HepG2 (cell line): ENCODE data around the gene RING1. TPM values are rescaled to one million over a fixed set of nuclear protein-coding genes. Genes with fewer than 3 reads are reported as not detected.

Experiments used
- ARID2 ChIP-seq: sonication (generic); formaldehyde crosslinking; IDR thresholded peaks from 2 replicates; pipeline ENCODE4 v1.8.1; 2022; ENCODE audit warnings: mild to moderate bottlenecking, missing genetic modification reagents, borderline replicate concordance
- ATAD3A ChIP-seq: sonication (generic); formaldehyde crosslinking; IDR thresholded peaks from 2 replicates; pipeline ENCODE4 v1.4.0; 2020; ENCODE audit warnings: missing genetic modification reagents
- BORCS8-MEF2B ChIP-seq: sonication (generic); formaldehyde crosslinking; IDR thresholded peaks from 2 replicates; pipeline ENCODE4 v1.8.0; 2022; ENCODE audit warnings: mild to moderate bottlenecking, missing genetic modification reagents
- ELF1 ChIP-seq: sonication (generic); formaldehyde crosslinking; IDR thresholded peaks from 2 replicates; pipeline ENCODE4 v1.4.0; 2020; ENCODE audit warnings: missing genetic modification reagents
- NPAS2 ChIP-seq: sonication (generic); formaldehyde crosslinking; IDR thresholded peaks from 2 replicates; pipeline ENCODE4 v1.8.0; 2022; ENCODE audit warnings: mild to moderate bottlenecking, missing genetic modification reagents, borderline replicate concordance
- NR2F6 ChIP-seq, 2 experiments: IDR thresholded peaks; 2 replicates each; pipeline ENCODE4 v1.6.1; 2016; ENCODE audit warnings: antibody characterized with exemption in 1 of 2, mild to moderate bottlenecking in 1 of 2
- ONECUT2 ChIP-seq: sonication (generic); formaldehyde crosslinking; IDR thresholded peaks from 2 replicates; pipeline ENCODE4 v1.4.0; 2020; ENCODE audit warnings: missing genetic modification reagents
- PHF21A ChIP-seq: sonication (generic); formaldehyde crosslinking; IDR thresholded peaks from 2 replicates; pipeline ENCODE4 v1.5.0; 2020; ENCODE audit warnings: mild to moderate bottlenecking, missing genetic modification reagents
- POLR2G ChIP-seq: fragments of 200-400 bp; formaldehyde crosslinking; IDR thresholded peaks from 2 replicates; pipeline ENCODE4 v1.6.1; 2018; ENCODE audit warnings: mild to moderate bottlenecking, low read depth, low read length, moderate library complexity
- SMAD1 ChIP-seq: sonication (generic); formaldehyde crosslinking; IDR thresholded peaks from 2 replicates; pipeline ENCODE4 v1.4.0; 2020; ENCODE audit warnings: missing genetic modification reagents, low read depth, mild to moderate bottlenecking, borderline replicate concordance
- SMC3 ChIP-seq: IDR thresholded peaks from 2 replicates; pipeline ENCODE4 v1.6.1; 2011; ENCODE audit warnings: low read length, improper control_type of control experiment
- ZFP1 ChIP-seq: IDR thresholded peaks from 2 replicates; pipeline ENCODE4 v1.6.1; 2016
- ZFX ChIP-seq: sonication (generic); formaldehyde crosslinking; IDR thresholded peaks from 2 replicates; pipeline ENCODE4 v1.4.0; 2020; ENCODE audit warnings: mild to moderate bottlenecking, low read depth, missing genetic modification reagents, moderate library complexity
- ZNF207 ChIP-seq: fragments of 450-650 bp; IDR thresholded peaks from 2 replicates; pipeline ENCODE4 v1.6.1; 2016; ENCODE audit warnings: antibody characterized with exemption, borderline replicate concordance
- ZNF235 ChIP-seq: sonication (generic); formaldehyde crosslinking; IDR thresholded peaks from 2 replicates; pipeline ENCODE4 v1.8.1; 2023; ENCODE audit warnings: mild to moderate bottlenecking, missing genetic modification reagents, borderline replicate concordance
- ZNF34 ChIP-seq: sonication (generic); formaldehyde crosslinking; IDR thresholded peaks from 2 replicates; pipeline ENCODE4 v1.4.0; 2020; ENCODE audit warnings: mild to moderate bottlenecking, missing genetic modification reagents, borderline replicate concordance
- ZNF563 ChIP-seq: sonication (generic); formaldehyde crosslinking; IDR thresholded peaks from 2 replicates; pipeline ENCODE4 v1.8.0; 2022; ENCODE audit warnings: mild to moderate bottlenecking, moderate library complexity, missing genetic modification reagents
- ZNF569 ChIP-seq: sonication (generic); formaldehyde crosslinking; IDR thresholded peaks from 2 replicates; pipeline ENCODE4 v1.5.0; 2020; ENCODE audit warnings: mild to moderate bottlenecking, missing genetic modification reagents, moderate library complexity, borderline replicate concordance
- ZNF577 ChIP-seq: sonication (generic); formaldehyde crosslinking; IDR thresholded peaks from 2 replicates; pipeline ENCODE4 v1.4.0; 2020; ENCODE audit warnings: mild to moderate bottlenecking, low read depth, missing genetic modification reagents, borderline replicate concordance
- ZNF839 ChIP-seq: sonication (generic); formaldehyde crosslinking; IDR thresholded peaks from 2 replicates; pipeline ENCODE4 v1.4.0; 2020; ENCODE audit warnings: missing genetic modification reagents, mild to moderate bottlenecking, borderline replicate concordance
- ZNF878 ChIP-seq: sonication (generic); formaldehyde crosslinking; IDR thresholded peaks from 2 replicates; pipeline ENCODE4 v1.8.1; 2023; ENCODE audit warnings: mild to moderate bottlenecking, missing genetic modification reagents, moderate library complexity
- ZNF891 ChIP-seq: sonication (generic); formaldehyde crosslinking; IDR thresholded peaks from 2 replicates; pipeline ENCODE4 v1.5.0; 2020; ENCODE audit warnings: mild to moderate bottlenecking, missing genetic modification reagents
- ZSCAN25 ChIP-seq: sonication (generic); formaldehyde crosslinking; IDR thresholded peaks from 2 replicates; pipeline ENCODE4 v1.8.0; 2022; ENCODE audit warnings: mild to moderate bottlenecking, missing genetic modification reagents
- polyA plus RNA-seq, 8 experiments: library from polyadenylated mRNA; depleted of rRNA in 3 of 8; stranded (reverse) in 7 of 8; unstranded in 1 of 8; fragments of >200 nt; fragmentation: Illumina TruSeq in 4 of 8; extraction: Trizol in 4 of 8; gene quantifications; 2 replicates each; pipeline versions ENCODE4 v1.2.1 to v1.2.3, GENCODE V29; 2011 to 2016; ENCODE audit warnings: low read depth in 4 of 8, missing spikeins in 1 of 8, mixed read lengths in 1 of 8; ENCODE audit not compliant: insufficient read depth in 1 of 8
- total RNA-seq, 5 experiments: library from RNA; depleted of rRNA; stranded (reverse); fragments of >200 nt; fragmentation: Illumina TruSeq; extraction: Trizol; gene quantifications; 2 replicates each; pipeline ENCODE4 v1.2.3, GENCODE V29; 2016; ENCODE audit warnings: low read depth in 1 of 5
- TF ChIP-seq, protein P1 (sequence below): sonication (generic); formaldehyde crosslinking; IDR thresholded peaks from 2 replicates; pipeline ENCODE4 v1.5.1; 2020; ENCODE audit warnings: missing genetic modification reagents, mild to moderate bottlenecking, borderline replicate concordance
- TF ChIP-seq, protein P2 (sequence below): fragments of 450-650 bp; IDR thresholded peaks from 2 replicates; pipeline ENCODE4 v1.6.1; 2017
- TF ChIP-seq, protein P3 (sequence below): sonication (generic); formaldehyde crosslinking; IDR thresholded peaks from 2 replicates; pipeline ENCODE4 v1.5.0; 2020; ENCODE audit warnings: missing genetic modification reagents

The RING1 gene
- total and polyA plus RNA-seq, 2 of the 13 experiments (the other 11 are each of a cell fraction or from before 2014, with no cell fraction given) = 23.9 to 33.6 TPM

DNA sequence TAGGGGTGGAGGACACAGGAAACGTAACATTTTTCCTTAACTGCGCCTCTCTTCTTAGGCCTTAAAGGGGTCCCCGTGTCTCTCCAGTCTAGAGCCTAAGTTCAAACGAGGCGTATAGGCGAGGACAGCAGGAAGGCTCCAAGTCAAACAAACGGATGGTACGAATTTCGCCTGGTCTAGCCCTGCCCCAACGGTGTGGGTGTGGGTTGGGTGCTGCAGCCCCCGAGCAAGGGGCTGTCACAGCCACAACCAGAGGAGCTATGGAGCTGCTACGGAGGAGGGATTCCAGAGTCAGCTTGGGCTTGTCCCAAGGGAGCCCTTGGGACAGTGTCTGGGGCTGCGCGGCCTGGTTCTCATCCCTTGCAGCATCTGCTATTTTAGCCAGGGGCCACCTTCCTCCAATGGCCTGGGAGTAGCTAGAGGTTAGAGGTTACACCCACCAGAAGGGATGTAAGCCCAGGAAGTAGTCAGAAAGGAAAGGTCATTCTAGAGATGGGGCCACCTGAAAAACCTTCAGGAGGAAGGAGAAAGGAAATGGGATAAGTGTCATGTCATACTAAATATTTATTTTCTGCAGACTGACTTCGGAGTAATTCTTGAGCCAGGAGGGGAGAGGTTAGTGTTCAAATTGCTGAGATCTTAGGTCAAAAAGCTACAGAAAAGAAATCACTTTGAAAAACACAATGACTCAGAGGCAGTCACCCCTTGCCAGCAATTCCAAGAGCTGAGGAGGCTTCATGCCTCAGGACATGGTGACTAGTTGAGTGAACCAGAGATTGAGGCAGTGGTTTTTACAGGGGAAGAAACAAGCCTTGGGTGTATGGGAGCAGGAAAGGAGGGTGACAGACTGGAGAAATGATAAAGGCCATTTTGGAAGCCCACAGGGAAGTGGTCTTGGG, 41.7 kb downstream of the RING1 start (continued):
- TF ChIP-seq, protein P1, sequence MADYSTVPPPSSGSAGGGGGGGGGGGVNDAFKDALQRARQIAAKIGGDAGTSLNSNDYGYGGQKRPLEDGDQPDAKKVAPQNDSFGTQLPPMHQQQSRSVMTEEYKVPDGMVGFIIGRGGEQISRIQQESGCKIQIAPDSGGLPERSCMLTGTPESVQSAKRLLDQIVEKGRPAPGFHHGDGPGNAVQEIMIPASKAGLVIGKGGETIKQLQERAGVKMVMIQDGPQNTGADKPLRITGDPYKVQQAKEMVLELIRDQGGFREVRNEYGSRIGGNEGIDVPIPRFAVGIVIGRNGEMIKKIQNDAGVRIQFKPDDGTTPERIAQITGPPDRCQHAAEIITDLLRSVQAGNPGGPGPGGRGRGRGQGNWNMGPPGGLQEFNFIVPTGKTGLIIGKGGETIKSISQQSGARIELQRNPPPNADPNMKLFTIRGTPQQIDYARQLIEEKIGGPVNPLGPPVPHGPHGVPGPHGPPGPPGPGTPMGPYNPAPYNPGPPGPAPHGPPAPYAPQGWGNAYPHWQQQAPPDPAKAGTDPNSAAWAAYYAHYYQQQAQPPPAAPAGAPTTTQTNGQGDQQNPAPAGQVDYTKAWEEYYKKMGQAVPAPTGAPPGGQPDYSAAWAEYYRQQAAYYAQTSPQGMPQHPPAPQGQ = 0 out of 2 replicates have a peak, but pooled peaks have one; percentile 32
- TF ChIP-seq ZNF878 (CRISPR knock-in tag) (no peak), ONECUT2 (CRISPR knock-in tag) (no peak), NPAS2 (no peak), ZNF207 (no peak), ATAD3A (CRISPR knock-in tag) (no peak), POLR2G (no peak), ELF1 (CRISPR knock-in tag) (0 out of 2 replicates have a peak, but pooled peaks have one; percentile 1), SMAD1 (CRISPR knock-in tag) (no peak), ZNF839 (CRISPR knock-in tag) (peak; percentile 81; the same call in 1 of the 2 replicates), ZNF563 (0 out of 2 replicates have a peak, but pooled peaks have one; percentile 15), ARID2 (CRISPR knock-in tag) (no peak; the same call in 1 of the 2 replicates), ZFX (CRISPR knock-in tag) (no peak), NR2F6 (IDR thresholded peaks at IDR 0.05) (no peak), NR2F6 (CRISPR knock-in tag; IDR thresholded peaks at IDR 0.05) (no peak), ZSCAN25 (peak; percentile 35; the same call in 1 of the 2 replicates), ZFP1 (CRISPR knock-in tag) (no peak), SMC3 (no peak), ZNF891 (no peak), ZNF569 (CRISPR knock-in tag) (no peak), BORCS8-MEF2B (peak; percentile 10; the same call in 1 of the 2 replicates), ZNF235 (no peak), ZNF577 (no peak), ZNF34 (no peak), PHF21A (CRISPR knock-in tag) (no peak; the same call in 1 of the 2 replicates)
- TF ChIP-seq, protein P2, sequence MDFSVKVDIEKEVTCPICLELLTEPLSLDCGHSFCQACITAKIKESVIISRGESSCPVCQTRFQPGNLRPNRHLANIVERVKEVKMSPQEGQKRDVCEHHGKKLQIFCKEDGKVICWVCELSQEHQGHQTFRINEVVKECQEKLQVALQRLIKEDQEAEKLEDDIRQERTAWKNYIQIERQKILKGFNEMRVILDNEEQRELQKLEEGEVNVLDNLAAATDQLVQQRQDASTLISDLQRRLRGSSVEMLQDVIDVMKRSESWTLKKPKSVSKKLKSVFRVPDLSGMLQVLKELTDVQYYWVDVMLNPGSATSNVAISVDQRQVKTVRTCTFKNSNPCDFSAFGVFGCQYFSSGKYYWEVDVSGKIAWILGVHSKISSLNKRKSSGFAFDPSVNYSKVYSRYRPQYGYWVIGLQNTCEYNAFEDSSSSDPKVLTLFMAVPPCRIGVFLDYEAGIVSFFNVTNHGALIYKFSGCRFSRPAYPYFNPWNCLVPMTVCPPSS = no peak
- TF ChIP-seq, protein P3, sequence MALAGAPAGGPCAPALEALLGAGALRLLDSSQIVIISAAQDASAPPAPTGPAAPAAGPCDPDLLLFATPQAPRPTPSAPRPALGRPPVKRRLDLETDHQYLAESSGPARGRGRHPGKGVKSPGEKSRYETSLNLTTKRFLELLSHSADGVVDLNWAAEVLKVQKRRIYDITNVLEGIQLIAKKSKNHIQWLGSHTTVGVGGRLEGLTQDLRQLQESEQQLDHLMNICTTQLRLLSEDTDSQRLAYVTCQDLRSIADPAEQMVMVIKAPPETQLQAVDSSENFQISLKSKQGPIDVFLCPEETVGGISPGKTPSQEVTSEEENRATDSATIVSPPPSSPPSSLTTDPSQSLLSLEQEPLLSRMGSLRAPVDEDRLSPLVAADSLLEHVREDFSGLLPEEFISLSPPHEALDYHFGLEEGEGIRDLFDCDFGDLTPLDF = 0 out of 2 replicates have a peak, but pooled peaks have one; percentile 0
